Tibial nerve (tissue), 4 donors: ENCODE data around the gene CHADL. TPM values are rescaled to one million over a fixed set of nuclear protein-coding genes. Genes with fewer than 3 reads are reported as not detected.

Source experiments
- DNase-seq, 2 donors: peaks; one replicate each; pipeline ENCODE4 v3.0.0-alpha.2; 2019; ENCODE audit warnings: low spot score in 2 of 2
- H3K27ac ChIP-seq, 4 donors: fragments of 200-600 bp; sonication (generic) in 3 of 4; one replicate each; pipeline ENCODE4 v1.5.1; 2017 to 2019; ENCODE audit warnings: mild to moderate bottlenecking in 1 of 4
- H3K27me3 ChIP-seq, 2 donors: fragments of 200-600 bp; sonication (generic) in 1 of 2; one replicate each; pipeline versions ENCODE4 v1.5.1 to v1.6.0; 2017 to 2019
- H3K36me3 ChIP-seq, 3 donors: fragments of 200-600 bp; sonication (generic); one replicate each; pipeline ENCODE4 v1.5.1; 2018 to 2019
- H3K4me1 ChIP-seq, 4 donors: fragments of 200-600 bp; sonication (generic) in 3 of 4; one replicate each; pipeline ENCODE4 v1.5.1; 2017 to 2019
- H3K4me3 ChIP-seq, 4 donors: fragments of 200-600 bp; sonication (generic) in 3 of 4; one replicate each; pipeline ENCODE4 v1.5.1; 2017 to 2019; ENCODE audit warnings: mild to moderate bottlenecking in 1 of 4, moderate library complexity in 1 of 4
- H3K9me3 ChIP-seq, 4 donors: fragments of 200-600 bp; sonication (generic) in 3 of 4; one replicate each; pipeline ENCODE4 v1.5.1; 2017 to 2019
- CTCF ChIP-seq, 5 experiments: fragments of 200-600 bp in 3 of 5; fragments of 450-650 bp in 2 of 5; sonication (generic) in 3 of 5; IDR thresholded peaks; one replicate each; pipeline ENCODE4 v1.5.1; 2016 to 2019; ENCODE audit warnings: antibody characterized with exemption in 5 of 5, mild to moderate bottlenecking in 3 of 5, moderate library complexity in 2 of 5
- EP300 ChIP-seq, 2 donors: sonication (generic); formaldehyde crosslinking; IDR thresholded peaks; one replicate each; pipeline ENCODE4 v1.6.1; 2017; ENCODE audit warnings: antibody characterized with exemption in 2 of 2, mild to moderate bottlenecking in 1 of 2
- POLR2A ChIP-seq, 2 donors: fragments of 450-650 bp; IDR thresholded peaks; one replicate each; pipeline ENCODE4 v1.6.1; 2017; ENCODE audit warnings: antibody characterized with exemption in 2 of 2, mild to moderate bottlenecking in 2 of 2, moderate library complexity in 2 of 2
- WGBS, 2 donors: methylation state at CpG; one replicate each; pipeline ENCODE4 v1.1.5; 2018; 5-methylcytosine and 5-hydroxymethylcytosine counted together
- total RNA-seq, 4 donors: library from RNA; depleted of rRNA; stranded (reverse); fragments of >200 nt; gene quantifications; one replicate each; pipeline ENCODE4 v1.1.0, GENCODE V29; 2016

The CHADL gene
- total RNA-seq, 4 donors from 2014 or later: 25.3 to 32.0 (median 27.5) TPM

GRCh38 chr22:41256254-41257253, 15.8 kb upstream of the CHADL start:
- no peak for DNase-seq
- peak overlapping the region in 1 of 4 donors; percentile 9 for H3K27ac ChIP-seq
- WGBS, 2 donors: 72 to 75% methylated on average over 12 to 20 of the region's 20 CpGs
- no peak overlapping the region for H3K4me3 ChIP-seq
- H3K27me3 ChIP-seq: no peaks in the 10 kb centered on the region
- no peak for TF ChIP-seq CTCF (IDR thresholded peaks at IDR 0.05)
- TF ChIP-seq EP300 (IDR thresholded peaks at IDR 0.05): no peak
- no peak for TF ChIP-seq POLR2A (IDR thresholded peaks at IDR 0.05)
- H3K36me3 ChIP-seq: peaks cover 5 to 100% (median 14%) of the 10 kb centered on the region in 3 donors
- H3K4me1 ChIP-seq: no peaks in the 10 kb centered on the region
- H3K9me3 ChIP-seq: no peaks in the 10 kb centered on the region

- Histone ChIP-seq H3K4me1 (no peaks in the 10 kb centered on the region), H3K27me3 (no peaks in the 10 kb centered on the region), H3K27ac (no peak overlapping the region), H3K9me3 (no peaks in the 10 kb centered on the region), H3K36me3 (peaks cover 5 to 100% (median 33%) of the 10 kb centered on the region in 3 donors), H3K4me3 (no peak overlapping the region)
- 89 to 92% methylated on average over 7 of the region's 7 CpGs for WGBS, 2 donors
- DNase-seq: no peak
- TF ChIP-seq EP300 (IDR thresholded peaks at IDR 0.05) (no peak), POLR2A (IDR thresholded peaks at IDR 0.05) (no peak), CTCF (IDR thresholded peaks at IDR 0.05) (no peak)
Observed at GRCh38 chr22:41254230-41254629, 13.5 kb upstream of the CHADL start.

GRCh38 chr22:41252365-41252764, 11.6 kb upstream of the CHADL start:
- no peak for TF ChIP-seq POLR2A (IDR thresholded peaks at IDR 0.05)
- no peak for TF ChIP-seq CTCF (IDR thresholded peaks at IDR 0.05)
- H3K9me3 ChIP-seq: no peaks in the 10 kb centered on the region
- H3K4me1 ChIP-seq: no peaks in the 10 kb centered on the region
- peaks cover 5 to 100% (median 47%) of the 10 kb centered on the region in 3 donors for H3K36me3 ChIP-seq
- 89 to 93% methylated on average over 8 of the region's 8 CpGs for WGBS, 2 donors
- no peak overlapping the region for H3K4me3 ChIP-seq
- H3K27ac ChIP-seq: no peak overlapping the region
- DNase-seq: no peak
- no peaks in the 10 kb centered on the region for H3K27me3 ChIP-seq

- Histone ChIP-seq H3K9me3 (no peaks in the 10 kb centered on the region), H3K4me3 (no peak overlapping the region), H3K4me1 (no peaks in the 10 kb centered on the region), H3K36me3 (peaks cover 5 to 99% (median 46%) of the 10 kb centered on the region in 3 donors), H3K27ac (no peak overlapping the region), H3K27me3 (no peaks in the 10 kb centered on the region)
- TF ChIP-seq POLR2A (IDR thresholded peaks at IDR 0.05): no peak
- TF ChIP-seq EP300 (IDR thresholded peaks at IDR 0.05): no peak
- TF ChIP-seq CTCF (IDR thresholded peaks at IDR 0.05): no peak
- DNase-seq: no peak
- WGBS, 2 donors: 94% methylated on average over 12 of the region's 12 CpGs
Observed at GRCh38 chr22:41250127-41250526, 9.4 kb upstream of the CHADL start.

- no peak overlapping the region for H3K4me3 ChIP-seq
- H3K36me3 ChIP-seq: peaks cover 5 to 99% (median 46%) of the 10 kb centered on the region in 3 donors
- no peak overlapping the region for H3K27ac ChIP-seq
- 95 to 96% methylated on average over 8 to 12 of the region's 14 CpGs for WGBS, 2 donors
- H3K4me1 ChIP-seq: no peaks in the 10 kb centered on the region
- TF ChIP-seq CTCF (IDR thresholded peaks at IDR 0.05) (no peak), EP300 (IDR thresholded peaks at IDR 0.05) (no peak), POLR2A (IDR thresholded peaks at IDR 0.05) (no peak)
- no peaks in the 10 kb centered on the region for H3K27me3 ChIP-seq
- no peak for DNase-seq
- no peaks in the 10 kb centered on the region for H3K9me3 ChIP-seq
Observed at GRCh38 chr22:41249442-41249841, 8.7 kb upstream of the CHADL start.
